Measurements from ENCODE around the gene VAMP5. TPM values are rescaled to one million over a fixed set of nuclear protein-coding genes. Genes with fewer than 3 reads are reported as not detected.

The VAMP5 gene
- total and polyA plus RNA-seq, 2 experiments from 2014 or later, result 0.87 to 7.8 TPM

DNA sequence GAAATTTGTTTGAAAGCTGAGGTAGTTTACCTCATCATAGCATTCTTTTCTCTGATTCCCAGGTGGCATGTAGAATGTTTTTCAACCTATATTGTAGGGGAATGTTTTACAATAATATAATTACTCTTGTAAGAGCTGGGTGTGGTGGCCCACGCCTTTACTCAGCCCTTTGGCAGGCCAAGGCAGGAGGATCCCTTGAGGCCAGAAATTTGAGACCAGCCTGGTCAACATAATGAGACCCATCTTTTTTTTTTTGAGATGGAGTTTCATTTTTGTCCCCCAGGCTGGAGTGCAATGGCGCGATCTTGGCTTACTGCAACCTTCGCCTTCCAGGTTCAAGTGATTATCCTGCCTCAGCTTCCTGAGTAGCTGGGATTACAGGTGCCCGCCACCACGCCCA is 35.4 kb downstream of the VAMP5 start:
- H3K4me1 Mint-ChIP-seq, result peaks cover 3% of the 10 kb centered on the region; the same call in 1 of the 3 replicates
- TF ChIP-seq ZNF114 (CRISPR knock-in tag; IDR thresholded peaks at IDR 0.05), result no peak
- TF ChIP-seq, protein P1, sequence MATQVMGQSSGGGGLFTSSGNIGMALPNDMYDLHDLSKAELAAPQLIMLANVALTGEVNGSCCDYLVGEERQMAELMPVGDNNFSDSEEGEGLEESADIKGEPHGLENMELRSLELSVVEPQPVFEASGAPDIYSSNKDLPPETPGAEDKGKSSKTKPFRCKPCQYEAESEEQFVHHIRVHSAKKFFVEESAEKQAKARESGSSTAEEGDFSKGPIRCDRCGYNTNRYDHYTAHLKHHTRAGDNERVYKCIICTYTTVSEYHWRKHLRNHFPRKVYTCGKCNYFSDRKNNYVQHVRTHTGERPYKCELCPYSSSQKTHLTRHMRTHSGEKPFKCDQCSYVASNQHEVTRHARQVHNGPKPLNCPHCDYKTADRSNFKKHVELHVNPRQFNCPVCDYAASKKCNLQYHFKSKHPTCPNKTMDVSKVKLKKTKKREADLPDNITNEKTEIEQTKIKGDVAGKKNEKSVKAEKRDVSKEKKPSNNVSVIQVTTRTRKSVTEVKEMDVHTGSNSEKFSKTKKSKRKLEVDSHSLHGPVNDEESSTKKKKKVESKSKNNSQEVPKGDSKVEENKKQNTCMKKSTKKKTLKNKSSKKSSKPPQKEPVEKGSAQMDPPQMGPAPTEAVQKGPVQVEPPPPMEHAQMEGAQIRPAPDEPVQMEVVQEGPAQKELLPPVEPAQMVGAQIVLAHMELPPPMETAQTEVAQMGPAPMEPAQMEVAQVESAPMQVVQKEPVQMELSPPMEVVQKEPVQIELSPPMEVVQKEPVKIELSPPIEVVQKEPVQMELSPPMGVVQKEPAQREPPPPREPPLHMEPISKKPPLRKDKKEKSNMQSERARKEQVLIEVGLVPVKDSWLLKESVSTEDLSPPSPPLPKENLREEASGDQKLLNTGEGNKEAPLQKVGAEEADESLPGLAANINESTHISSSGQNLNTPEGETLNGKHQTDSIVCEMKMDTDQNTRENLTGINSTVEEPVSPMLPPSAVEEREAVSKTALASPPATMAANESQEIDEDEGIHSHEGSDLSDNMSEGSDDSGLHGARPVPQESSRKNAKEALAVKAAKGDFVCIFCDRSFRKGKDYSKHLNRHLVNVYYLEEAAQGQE (IDR thresholded peaks at IDR 0.05; ENCODE audit: unreplicated experiment), result no peak
- no peak overlapping the region for H2AFZ ChIP-seq
- peaks cover 10% of the 10 kb centered on the region for H3K4me1 ChIP-seq (ENCODE audit: insufficient read depth)
- H3K4me3 ChIP-seq, result no peak overlapping the region
- no peak overlapping the region for H3K4me3 Mint-ChIP-seq
- ATAC-seq (no peak), DNase-seq (ENCODE audit: low spot score) (no peak)
- no peak overlapping the region for H3K27ac ChIP-seq (ENCODE audit: low read depth)
- H3K36me3 ChIP-seq (ENCODE audit: insufficient read depth), result peaks cover 57% of the 10 kb centered on the region
- no peak overlapping the region for H3K4me2 ChIP-seq
- H3K79me2 ChIP-seq (replicated peaks; ENCODE audit: insufficient read depth), result peaks cover 61% of the 10 kb centered on the region
- H3K9me3 Mint-ChIP-seq, result no peaks in the 10 kb centered on the region
- no peaks in the 10 kb centered on the region for H3K27me3 ChIP-seq (ENCODE audit: insufficient read depth)
- H3K27me3 Mint-ChIP-seq (ENCODE audit: insufficient read depth, low read depth, poor library complexity), result peaks cover 2% of the 10 kb centered on the region
- H3F3A ChIP-seq (replicated peaks; ENCODE audit: low read depth), result peaks cover 8% of the 10 kb centered on the region; the same call in 1 of the 2 replicates
- peaks cover 42% of the 10 kb centered on the region for H4K20me1 ChIP-seq (replicated peaks; ENCODE audit: insufficient read depth)
- H3K36me3 Mint-ChIP-seq (ENCODE audit: low read depth), result peaks cover 46% of the 10 kb centered on the region
- H3K9me2 ChIP-seq (ENCODE audit: insufficient read depth), result no peaks in the 10 kb centered on the region
- H3K27ac Mint-ChIP-seq, result no peak overlapping the region

DNA sequence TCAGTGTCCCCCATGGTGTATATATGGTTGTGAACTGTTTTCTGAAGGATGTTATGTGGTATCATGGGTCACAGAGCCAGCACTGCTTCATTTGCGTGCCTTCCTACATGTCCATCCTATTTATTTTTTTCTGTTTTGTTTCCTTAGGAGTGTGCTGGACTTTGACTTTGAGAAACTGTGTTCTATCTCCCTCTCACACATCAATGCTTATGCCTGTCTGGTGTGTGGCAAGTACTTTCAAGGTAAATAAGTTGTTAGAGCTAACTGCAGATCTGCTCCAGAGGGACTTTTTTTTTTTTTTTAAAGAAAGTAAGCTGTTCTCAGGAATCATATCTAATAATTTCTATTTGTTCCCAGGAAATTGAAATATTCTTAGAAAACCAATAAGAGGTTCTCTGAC is 37.1 kb downstream of the VAMP5 start:
- DNase-seq (ENCODE audit: low spot score) (no peak), ATAC-seq (no peak)
- peaks cover 42% of the 10 kb centered on the region for H4K20me1 ChIP-seq (replicated peaks; ENCODE audit: insufficient read depth)
- no peak overlapping the region for H3K27ac ChIP-seq (ENCODE audit: low read depth)
- H3K36me3 ChIP-seq (ENCODE audit: insufficient read depth), result peaks cover 74% of the 10 kb centered on the region
- H3K4me3 ChIP-seq, result no peak overlapping the region
- H3K4me1 ChIP-seq (ENCODE audit: insufficient read depth), result peaks cover 10% of the 10 kb centered on the region; the same call in 1 of the 2 replicates
- no peaks in the 10 kb centered on the region for H3K27me3 ChIP-seq (ENCODE audit: insufficient read depth)
- Mint-ChIP-seq H3K4me3 (no peak overlapping the region), H3K9me3 (no peaks in the 10 kb centered on the region), H3K36me3 (ENCODE audit: low read depth) (peaks cover 63% of the 10 kb centered on the region), H3K27ac (no peak overlapping the region), H3K4me1 (peaks cover 3% of the 10 kb centered on the region; the same call in 1 of the 3 replicates), H3K27me3 (ENCODE audit: insufficient read depth, low read depth, poor library complexity) (peaks cover 5% of the 10 kb centered on the region)
- peaks cover 59% of the 10 kb centered on the region for H3K79me2 ChIP-seq (replicated peaks; ENCODE audit: insufficient read depth)
- H3K4me2 ChIP-seq, result no peak overlapping the region
- H3K9me2 ChIP-seq (ENCODE audit: insufficient read depth), result no peaks in the 10 kb centered on the region
- no peaks in the 10 kb centered on the region; the same call in 1 of the 2 replicates for H3F3A ChIP-seq (replicated peaks; ENCODE audit: low read depth)
- H2AFZ ChIP-seq, result no peak overlapping the region
- TF ChIP-seq ZNF331 (CRISPR knock-in tag; IDR thresholded peaks at IDR 0.05; ENCODE audit: low read depth), result no peak
- no peak for TF ChIP-seq NANOG (IDR thresholded peaks at IDR 0.05; ENCODE audit: borderline replicate concordance)
- no peak for TF ChIP-seq POLR2AphosphoS5 (IDR thresholded peaks at IDR 0.05; ENCODE audit: low read depth)
- no peak for TF ChIP-seq CREB1 (CRISPR knock-in tag; IDR thresholded peaks at IDR 0.05; ENCODE audit: low read depth)
- TF ChIP-seq ETS1 (IDR thresholded peaks at IDR 0.05), result no peak
- TF ChIP-seq ZNF114 (CRISPR knock-in tag; IDR thresholded peaks at IDR 0.05), result no peak
- no peak for TF ChIP-seq EZH2 (IDR thresholded peaks at IDR 0.05; ENCODE audit: low read depth, unreplicated experiment)
- TF ChIP-seq STAT1 (IDR thresholded peaks at IDR 0.05; ENCODE audit: unreplicated experiment), result no peak
- TF ChIP-seq CTCF (conservative IDR thresholded peaks at IDR 0.05; ENCODE audit: low read depth in 2 of 2), result no peak

All from GM23338 (cell line).